ENCODE measurements around the gene DRC3. TPM values are rescaled to one million over a fixed set of nuclear protein-coding genes. Genes with fewer than 3 reads are reported as not detected.

DRC3 gene
- total and polyA plus RNA-seq, 10 of the 15 experiments (the other 5 are each of a cell fraction or from before 2014, with no cell fraction given), result 0.18 to 2.3 (median 0.60) TPM; not detected in 3

- Histone ChIP-seq H3K4me3 (no peak overlapping the region), H3K36me3 (ENCODE audit: control insufficient read depth in 2 of 2, insufficient read depth in 2 of 2, low read length in 1 of 2) (no peaks in the 10 kb centered on the region), H3K27ac (ENCODE audit: control insufficient read depth, insufficient read depth) (no peak overlapping the region), H2AFZ (ENCODE audit: control insufficient read depth, low read depth, low read length) (no peak overlapping the region), H3K4me1 (ENCODE audit: control insufficient read depth, insufficient read depth, low read length) (no peaks in the 10 kb centered on the region; the same call in 1 of the 2 replicates), H3K9ac (ENCODE audit: control insufficient read depth, insufficient read depth, low read length) (no peak overlapping the region), H3K79me2 (ENCODE audit: control insufficient read depth, insufficient read depth, low read length) (no peaks in the 10 kb centered on the region), H4K20me1 (ENCODE audit: control insufficient read depth, insufficient read depth) (no peaks in the 10 kb centered on the region), H3K4me2 (ENCODE audit: control insufficient read depth, insufficient read depth) (no peak overlapping the region), H3K9me3 (replicated peaks; ENCODE audit: control insufficient read depth, insufficient read depth, low read length) (no peaks in the 10 kb centered on the region), H3K27me3 (replicated peaks in 1 of 2; ENCODE audit: control insufficient read depth in 2 of 2, insufficient read depth in 2 of 2, low read length in 1 of 2) (no peaks in the 10 kb centered on the region)
- no TSS peak for BruUV-seq (replicated peaks)
- in situ Hi-C loops (cut with MboI), result no loop called here
- ATAC-seq (no peak), DNase-seq (ENCODE audit: low read depth, low spot score) (no peak), FAIRE-seq (no peak)
- ChIA-PET SMC1A (ENCODE audit: uncharacterized antibody, unreplicated experiment) (interaction anchor here (0.6 to 1.2 kb wide), 3 partner anchors 17 to 64 kb away, joined by 3 to 4 read pairs (median 3); no protein-coding TSS in a partner anchor), CTCF (interaction anchor here (1.2 kb wide), 1 partner anchor 12 kb away, joined by 3 read pairs; no protein-coding TSS in a partner anchor), POLR2A (interaction anchor here (0.9 to 1.3 kb wide), 2 partner anchors 8 to 33 kb away, joined by 3 to 4 read pairs; no protein-coding TSS in a partner anchor), RAD21 (ENCODE audit: unreplicated experiment) (no interaction called here)
- intact Hi-C loops (cut with micrococcal nuclease; ENCODE audit: unreplicated experiment), result no loop called here
- 77% methylated on average over 9 of the region's 9 CpGs for WGBS (ENCODE audit: insufficient coverage, insufficient replicate concordance, low lambda C conversion rate, missing lambda C conversion rate)
- no peak for TF ChIP-seq SIX5 (IDR thresholded peaks at IDR 0.05; ENCODE audit: low read depth, low read length, severe bottlenecking)
- TF ChIP-seq BCL3 (IDR thresholded peaks at IDR 0.05; ENCODE audit: borderline replicate concordance, insufficient read depth, low read depth, low read length, poor library complexity, severe bottlenecking), result no peak
- TF ChIP-seq TCF3 (IDR thresholded peaks at IDR 0.05; ENCODE audit: borderline replicate concordance, insufficient read depth, low read depth, low read length), result no peak
- no peak for TF ChIP-seq TARDBP (IDR thresholded peaks at IDR 0.05; ENCODE audit: borderline replicate concordance)
- no peak for TF ChIP-seq CREM (IDR thresholded peaks at IDR 0.05; ENCODE audit: low read depth)
- no peak for TF ChIP-seq ELK1 (IDR thresholded peaks at IDR 0.05; ENCODE audit: low read depth, low read length)
- TF ChIP-seq STAT1 (conservative IDR thresholded peaks at IDR 0.05), result no peak
- no peak for TF ChIP-seq ZNF592 (IDR thresholded peaks at IDR 0.05)
- no peak for TF ChIP-seq SUPT20H (IDR thresholded peaks at IDR 0.05; ENCODE audit: borderline replicate concordance, control insufficient read depth, low read depth, low read length)
- no peak for TF ChIP-seq ZNF24 (IDR thresholded peaks at IDR 0.05)
- TF ChIP-seq SMARCA5 (IDR thresholded peaks at IDR 0.05), result no peak
These were observed 10.1 kb downstream of the DRC3 start for GRCh38 chr17:17982801-17983200.
